ENCODE results near the gene RBM26.
"Not testable (repeated sequence)": the region's sequence is repeated elsewhere in the genome, so short reads cannot be mapped to it uniquely, and the experiment has no call there.

Gene RBM26

DNA sequence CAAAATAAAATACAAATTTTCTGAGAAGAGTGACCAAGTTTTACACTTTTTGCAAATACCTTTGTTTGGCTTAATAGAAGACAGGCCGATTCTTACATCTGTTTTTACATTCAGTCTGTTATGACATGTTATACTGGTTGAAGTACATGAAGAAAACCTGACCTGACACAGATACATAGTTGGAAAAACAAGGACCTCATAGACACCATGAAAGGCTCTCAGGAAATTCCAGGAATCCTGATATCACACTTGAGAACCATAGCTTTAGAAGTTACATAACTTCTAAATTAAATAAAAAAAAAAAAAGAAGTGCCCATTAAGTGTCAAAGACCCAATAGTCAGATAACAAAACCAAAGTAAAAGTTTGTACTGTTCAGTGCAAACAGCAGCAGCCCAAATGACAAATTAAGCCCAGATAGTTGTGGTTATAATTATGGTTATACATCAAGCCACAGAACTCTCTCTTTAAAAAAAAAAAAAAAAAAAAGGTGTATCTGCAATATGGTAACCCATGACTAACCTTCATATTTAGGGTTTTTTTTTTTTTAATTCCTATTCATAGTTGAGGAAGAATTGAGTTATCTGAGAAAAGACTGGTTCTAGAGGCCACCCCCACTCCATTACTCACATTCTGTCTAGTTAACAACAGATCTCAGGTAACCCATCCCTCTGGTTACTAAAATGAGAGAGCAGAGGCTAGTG, 19.8 kb downstream of the RBM26 start:
- peak; percentile 41 for DNase-seq (ENCODE audit: low read depth)

GRCh38 chr13:79385694-79386093, 20.4 kb downstream of the RBM26 start:
- DNase-seq (ENCODE audit: low read depth): peak; percentile 53

DNA sequence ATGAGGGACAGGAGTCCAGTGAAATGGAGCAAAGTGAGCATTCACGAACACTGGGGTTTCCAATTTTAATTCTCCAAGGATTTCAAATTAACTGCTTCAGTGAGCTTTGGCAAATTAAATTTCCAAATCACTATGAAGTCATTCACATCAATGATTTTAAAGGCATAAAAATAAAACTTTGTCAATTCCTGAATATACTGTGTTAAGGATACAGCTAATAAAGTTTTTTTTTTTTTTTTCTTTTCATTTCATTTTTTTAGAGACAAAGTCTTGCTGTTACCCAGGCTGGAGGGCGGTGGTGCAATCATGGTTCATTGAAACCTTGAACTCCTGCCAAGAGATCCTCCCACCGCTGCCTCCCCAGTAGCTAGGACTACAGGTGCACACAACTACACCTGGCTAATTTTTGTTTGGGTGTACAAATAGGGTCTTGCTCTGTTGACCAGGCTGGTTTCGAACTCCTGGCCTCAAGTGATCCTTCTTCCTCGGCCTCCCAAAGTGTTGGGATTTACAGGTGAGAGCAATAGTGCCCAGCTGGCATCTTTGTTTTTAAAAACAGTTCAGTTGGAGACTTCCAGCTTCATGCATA, 21.9 kb downstream of the RBM26 start:
- DNase-seq (ENCODE audit: low read depth): no peak

GRCh38 chr13:79382545-79383275, 23.3 kb downstream of the RBM26 start:
- DNase-seq (ENCODE audit: low read depth): no peak

DNA sequence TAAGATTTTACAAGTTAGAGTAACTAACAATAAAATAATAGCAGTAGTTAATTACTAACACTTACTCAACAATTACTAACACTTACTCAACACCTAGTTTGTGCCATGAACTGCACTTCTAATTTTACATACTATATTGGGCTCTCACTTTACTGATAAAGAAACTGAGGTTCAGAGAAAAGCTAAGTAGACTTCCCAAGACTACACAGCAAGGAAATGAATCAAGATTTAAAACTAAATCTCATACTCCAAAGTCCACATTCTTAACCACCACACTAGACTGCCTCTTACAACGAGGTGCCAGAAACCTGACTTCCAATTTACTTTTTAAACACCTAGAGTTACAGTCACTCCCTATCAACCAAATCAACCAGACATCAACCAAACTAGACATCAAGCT, 25.1 kb downstream of the RBM26 start:
- no peak for DNase-seq (ENCODE audit: low read depth)

GRCh38 chr13:79379274-79379673, 26.8 kb downstream of the RBM26 start:
- DNase-seq (ENCODE audit: low read depth): no peak

- DNase-seq (ENCODE audit: low read depth): no peak
Observed at GRCh38 chr13:79376843-79377242, 29.2 kb downstream of the RBM26 start.

DNA sequence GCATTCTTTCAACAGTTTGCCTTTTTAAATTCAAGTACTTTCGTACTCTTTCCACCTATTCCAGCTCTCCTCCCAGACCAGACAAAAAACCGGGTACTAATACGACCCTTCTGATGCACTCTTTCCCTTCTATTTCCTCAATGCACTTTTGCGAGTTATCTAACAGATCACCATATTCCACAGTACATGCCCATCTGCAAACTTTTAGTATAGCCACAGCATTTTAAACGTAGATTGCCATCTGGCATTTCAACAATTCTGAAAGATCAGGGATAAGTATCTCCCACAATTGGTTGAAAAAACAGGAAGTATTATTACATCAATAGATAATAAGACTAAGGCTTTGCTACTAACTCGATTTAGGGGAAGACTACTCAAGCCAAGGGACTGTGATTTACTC, 31.5 kb downstream of the RBM26 start:
- no peak for DNase-seq (ENCODE audit: low read depth)

GRCh38 chr13:79373916-79374315, 32.1 kb downstream of the RBM26 start:
- no peak for DNase-seq (ENCODE audit: low read depth)

DNA sequence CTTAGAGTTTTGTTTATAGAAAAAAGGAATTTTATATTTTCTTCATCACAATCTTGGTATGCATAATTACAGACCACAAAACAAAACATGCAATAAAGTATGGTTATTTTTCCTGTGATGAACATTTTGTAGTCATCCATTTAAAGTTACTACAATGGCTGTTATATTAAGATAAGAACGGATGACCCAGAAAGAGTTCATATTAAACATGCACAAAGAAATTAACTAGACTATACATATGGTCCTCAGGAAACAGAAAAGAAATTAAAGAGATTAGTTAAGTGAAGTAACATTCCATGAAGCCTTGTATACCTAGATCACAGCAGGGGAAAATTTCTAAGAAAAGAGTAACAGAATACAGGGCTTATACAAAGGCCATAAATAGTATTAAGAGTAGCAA, 36.8 kb downstream of the RBM26 start:
- peak; percentile 50 for DNase-seq (ENCODE audit: low read depth)

DNA sequence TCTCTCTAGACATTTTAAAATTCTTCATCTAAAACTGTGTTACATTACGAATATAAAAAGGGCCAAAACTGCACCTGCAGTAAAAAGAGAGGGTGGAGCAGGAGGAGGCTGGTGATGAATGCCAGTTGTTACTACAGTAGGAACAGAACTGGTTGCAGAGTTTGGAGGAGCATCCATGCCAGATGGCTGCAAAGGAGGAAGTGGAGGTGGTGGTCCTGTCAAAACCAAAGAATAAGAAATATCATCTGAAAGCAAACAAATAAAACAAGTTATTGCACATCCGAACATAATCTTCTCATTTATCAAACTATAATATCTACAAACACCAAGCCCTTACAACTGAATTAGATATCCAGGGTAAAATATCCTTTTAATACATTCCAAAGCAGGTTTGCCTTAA, 40.1 kb downstream of the RBM26 start:
- DNase-seq (ENCODE audit: low read depth): no peak

DNA sequence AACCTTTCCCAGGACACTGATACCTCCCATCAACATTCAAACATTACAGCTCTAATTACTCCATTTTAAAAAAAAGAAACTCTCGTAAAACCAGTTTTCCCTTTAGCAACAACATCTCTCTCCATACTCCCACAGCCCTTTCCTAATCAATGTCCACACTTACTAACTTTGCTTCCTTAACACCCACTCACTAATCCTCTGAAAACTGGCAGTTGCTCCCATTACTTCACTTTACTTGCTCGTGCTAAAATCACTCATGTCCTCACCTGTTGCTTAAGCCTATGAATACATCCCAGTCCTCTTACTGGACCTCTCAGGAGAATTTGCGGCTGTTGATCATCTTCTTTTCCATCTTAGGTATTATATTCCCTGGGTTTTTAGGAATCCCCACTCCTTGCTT, 44.8 kb downstream of the RBM26 start:
- DNase-seq (ENCODE audit: low read depth): peak; percentile 32

DNA sequence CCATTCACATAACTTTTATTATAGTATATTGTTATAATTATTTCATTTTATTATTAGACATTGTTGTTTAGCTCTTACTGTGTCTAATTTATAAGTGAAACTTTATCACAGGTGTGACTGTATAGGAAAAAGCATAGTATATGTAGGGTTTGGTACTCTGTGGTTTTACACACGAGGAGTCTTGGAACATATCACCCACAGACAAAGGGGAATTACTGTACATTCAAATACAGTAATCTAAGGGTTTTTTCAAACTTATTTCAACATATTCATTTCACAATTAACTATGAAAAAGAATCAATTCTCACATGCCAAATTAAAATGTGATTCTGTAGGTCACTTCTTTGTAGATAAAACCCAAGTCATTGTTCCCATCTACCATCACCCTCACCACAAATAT, 46.0 kb downstream of the RBM26 start:
- DNase-seq (ENCODE audit: low read depth): no peak

DNA sequence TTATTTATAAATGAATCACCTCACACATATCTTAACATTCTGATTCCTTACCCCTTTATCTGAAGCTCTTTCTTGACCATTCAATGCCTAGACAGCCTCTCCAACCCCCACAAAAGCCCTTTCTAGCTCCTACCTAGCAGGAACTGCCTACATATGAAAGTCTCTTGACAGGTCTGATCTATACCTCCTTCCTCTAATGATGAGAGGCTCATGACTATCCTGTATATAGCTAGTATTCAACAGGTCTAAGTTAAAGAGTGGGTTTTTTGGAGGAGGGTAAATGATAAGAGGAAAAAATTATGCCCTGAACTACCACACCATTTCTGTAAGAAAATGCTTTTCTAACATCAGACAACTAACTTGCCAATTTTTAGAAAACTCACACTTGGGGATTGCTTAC, 47.0 kb downstream of the RBM26 start:
- no peak for DNase-seq (ENCODE audit: low read depth)

DNA sequence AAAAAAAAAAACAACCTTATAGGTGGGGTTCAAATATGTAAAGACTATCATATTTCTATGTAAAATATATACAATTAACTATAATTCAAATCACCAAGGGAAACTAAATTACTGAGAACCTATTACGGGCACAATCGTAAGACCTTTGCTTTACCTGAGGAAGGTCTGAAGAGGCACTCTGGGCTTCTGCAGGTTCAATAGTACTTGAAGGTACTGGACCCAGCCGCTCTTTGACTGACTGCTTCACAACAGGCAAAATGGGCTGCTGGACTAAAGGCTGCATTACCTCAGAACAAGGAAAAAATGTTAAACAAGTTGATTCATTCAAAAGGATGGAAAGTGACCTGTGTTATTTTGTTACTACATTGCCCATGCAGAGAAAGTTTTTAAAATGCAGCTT, 51.8 kb downstream of the RBM26 start:
- DNase-seq (ENCODE audit: low read depth): no peak

- DNase-seq (ENCODE audit: low read depth): no peak
Observed at GRCh38 chr13:79353693-79354092, 52.4 kb downstream of the RBM26 start.

DNA sequence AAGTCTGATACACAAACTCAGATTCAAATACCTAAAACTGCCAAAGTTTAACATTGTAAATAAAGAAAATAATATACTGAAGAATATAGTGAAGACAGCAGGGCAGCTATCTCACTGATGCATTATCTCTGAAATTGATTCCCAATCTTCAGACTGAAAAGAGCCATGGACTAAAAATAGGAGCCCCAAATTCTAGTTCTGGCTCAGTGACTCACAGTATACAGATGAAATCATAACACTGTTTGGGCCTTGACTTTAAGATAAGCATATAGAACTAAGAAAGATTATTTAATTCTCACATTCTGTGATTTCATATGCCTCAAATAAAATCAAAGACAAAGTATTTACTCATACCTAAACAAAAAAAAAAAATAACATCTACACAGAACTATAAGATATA, 53.9 kb downstream of the RBM26 start:
- DNase-seq (ENCODE audit: low read depth): no peak

- DNase-seq (ENCODE audit: low read depth): not testable (repeated sequence)
Observed at GRCh38 chr13:79349608-79350007, 56.4 kb downstream of the RBM26 start.

DNA sequence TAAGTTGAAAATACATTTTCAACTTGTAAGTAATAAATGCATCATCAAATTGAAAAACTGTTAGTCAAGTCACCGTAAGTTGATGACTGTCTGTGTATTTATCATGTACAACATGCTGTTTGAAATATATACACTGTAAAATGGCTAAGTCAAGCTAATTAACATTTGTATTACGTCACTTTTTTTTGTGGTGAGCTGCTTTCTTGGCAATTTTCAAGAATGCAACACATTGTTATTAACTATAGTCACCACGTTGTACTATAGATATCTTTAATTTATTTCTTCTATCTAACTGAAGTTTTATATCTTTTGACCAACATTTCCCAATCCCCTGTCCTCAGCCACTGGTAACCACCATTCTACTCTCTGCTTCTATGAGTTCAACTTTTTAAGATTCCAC, 57.0 kb downstream of the RBM26 start:
- peak; percentile 72 for DNase-seq (ENCODE audit: low read depth)

DNA sequence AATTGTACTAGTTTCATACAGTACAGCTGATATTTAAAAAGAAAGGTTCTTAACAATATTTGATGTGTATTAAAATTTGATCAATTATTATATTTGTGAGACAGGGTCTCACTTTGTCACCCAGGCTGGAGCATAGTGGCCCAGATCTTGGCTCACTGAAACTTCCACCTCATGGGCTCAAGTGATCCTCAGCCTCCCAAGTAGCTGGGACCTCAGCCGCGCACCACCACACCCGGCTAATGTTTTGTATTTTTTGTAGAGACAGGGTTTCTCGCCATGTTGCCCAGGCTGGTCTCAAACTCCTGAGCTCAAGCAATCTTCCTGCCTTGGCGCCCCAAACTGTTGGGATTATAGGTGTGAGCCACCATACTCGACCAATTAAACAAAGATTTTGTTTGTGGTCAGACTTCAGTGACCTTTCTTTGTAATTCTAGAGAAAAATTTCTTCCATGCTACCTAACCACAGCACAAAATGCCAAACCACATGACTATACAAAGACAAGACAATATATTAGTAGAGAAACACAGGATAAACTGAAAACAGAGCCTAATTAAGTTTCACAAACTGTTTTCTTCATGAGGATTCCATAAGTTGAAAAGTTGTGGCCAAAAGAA, 59.6 kb downstream of the RBM26 start:
- peak; percentile 14 for DNase-seq (ENCODE audit: low read depth)

DNA sequence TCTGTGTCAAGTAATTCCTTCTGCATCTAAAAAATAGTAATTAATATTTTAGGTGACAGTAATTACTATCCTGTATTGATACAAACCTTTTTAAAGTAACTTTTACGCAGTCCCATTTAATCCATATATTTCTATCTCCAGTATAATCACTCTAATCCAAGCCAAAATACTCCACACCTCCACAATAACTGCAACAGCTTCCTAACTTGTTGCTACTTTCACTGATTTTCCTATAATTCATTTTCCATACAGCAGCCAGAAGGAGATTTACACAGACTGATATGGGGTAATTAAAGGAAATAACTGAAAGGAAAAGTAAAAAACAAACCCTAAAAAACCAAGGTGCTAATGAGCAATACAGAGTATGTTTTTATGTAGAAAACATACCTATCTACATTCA, 64.9 kb downstream of the RBM26 start:
- no peak for DNase-seq (ENCODE audit: low read depth)

- no peak for DNase-seq (ENCODE audit: low read depth)
Observed at GRCh38 chr13:79340490-79340889, 65.6 kb downstream of the RBM26 start.

GRCh38 chr13:79338343-79338742, 67.7 kb downstream of the RBM26 start:
- no peak for DNase-seq (ENCODE audit: low read depth)
